Measurements from ENCODE around the gene SLK. TPM values are rescaled to one million over a fixed set of nuclear protein-coding genes. Genes with fewer than 3 reads are reported as not detected.

SLK gene
- total RNA-seq, 4 donors from 2014 or later, result 62.2 to 74.7 (median 68.0) TPM

- Histone ChIP-seq H3K27me3 (no peaks in the 10 kb centered on the region), H3K4me3 (no peak overlapping the region), H3K36me3 (peaks cover 0 to 26% (median 0%) of the 10 kb centered on the region in 3 donors), H3K4me1 (no peaks in the 10 kb centered on the region), H3K9me3 (no peaks in the 10 kb centered on the region), H3K27ac (no peak overlapping the region)
- 76 to 80% methylated on average over 14 to 18 of the region's 18 CpGs for WGBS, 2 donors
- no peak for DNase-seq (ENCODE audit: low spot score in 2 of 2)
- TF ChIP-seq, protein P1, sequence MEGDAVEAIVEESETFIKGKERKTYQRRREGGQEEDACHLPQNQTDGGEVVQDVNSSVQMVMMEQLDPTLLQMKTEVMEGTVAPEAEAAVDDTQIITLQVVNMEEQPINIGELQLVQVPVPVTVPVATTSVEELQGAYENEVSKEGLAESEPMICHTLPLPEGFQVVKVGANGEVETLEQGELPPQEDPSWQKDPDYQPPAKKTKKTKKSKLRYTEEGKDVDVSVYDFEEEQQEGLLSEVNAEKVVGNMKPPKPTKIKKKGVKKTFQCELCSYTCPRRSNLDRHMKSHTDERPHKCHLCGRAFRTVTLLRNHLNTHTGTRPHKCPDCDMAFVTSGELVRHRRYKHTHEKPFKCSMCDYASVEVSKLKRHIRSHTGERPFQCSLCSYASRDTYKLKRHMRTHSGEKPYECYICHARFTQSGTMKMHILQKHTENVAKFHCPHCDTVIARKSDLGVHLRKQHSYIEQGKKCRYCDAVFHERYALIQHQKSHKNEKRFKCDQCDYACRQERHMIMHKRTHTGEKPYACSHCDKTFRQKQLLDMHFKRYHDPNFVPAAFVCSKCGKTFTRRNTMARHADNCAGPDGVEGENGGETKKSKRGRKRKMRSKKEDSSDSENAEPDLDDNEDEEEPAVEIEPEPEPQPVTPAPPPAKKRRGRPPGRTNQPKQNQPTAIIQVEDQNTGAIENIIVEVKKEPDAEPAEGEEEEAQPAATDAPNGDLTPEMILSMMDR (IDR thresholded peaks at IDR 0.05), result no peak
- TF ChIP-seq EP300 (IDR thresholded peaks at IDR 0.05) (no peak), POLR2A (IDR thresholded peaks at IDR 0.05) (no peak)
Measured at GRCh38 chr10:104035194-104036068, 68.5 kb downstream of the SLK start.

DNA sequence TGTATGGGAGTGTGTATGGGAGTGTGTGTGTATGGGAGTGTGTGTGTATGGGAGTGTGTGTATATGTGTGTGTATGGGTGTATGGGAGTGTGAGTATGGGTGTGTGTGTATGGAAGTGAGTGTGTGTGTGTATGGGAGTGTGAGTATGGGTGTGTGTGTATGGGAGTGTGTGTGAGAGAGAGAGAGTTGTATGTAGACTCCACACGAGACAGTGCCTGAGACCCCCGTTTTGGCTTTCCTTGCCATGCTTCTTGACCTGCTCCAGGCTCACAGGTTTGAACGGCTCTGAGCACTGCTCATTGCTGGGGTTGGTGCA lies 69.1 kb downstream of the SLK start:
- H3K27me3 ChIP-seq, result no peaks in the 10 kb centered on the region
- WGBS, 2 donors, result 59 to 62% methylated on average over 3 of the region's 3 CpGs
- no peaks in the 10 kb centered on the region for H3K9me3 ChIP-seq
- TF ChIP-seq EP300 (IDR thresholded peaks at IDR 0.05) (no peak), POLR2A (IDR thresholded peaks at IDR 0.05) (no peak)
- TF ChIP-seq, protein P1 (IDR thresholded peaks at IDR 0.05), result no peak
- DNase-seq (ENCODE audit: low spot score in 2 of 2), result no peak
- H3K4me3 ChIP-seq, result no peak overlapping the region
- H3K27ac ChIP-seq, result no peak overlapping the region
- no peaks in the 10 kb centered on the region for H3K4me1 ChIP-seq
- peaks cover 0 to 21% (median 0%) of the 10 kb centered on the region in 3 donors for H3K36me3 ChIP-seq

GRCh38 chr10:104036518-104037260 lies 69.7 kb downstream of the SLK start:
- no peaks in the 10 kb centered on the region for H3K9me3 ChIP-seq
- peaks cover 0 to 19% (median 0%) of the 10 kb centered on the region in 3 donors for H3K36me3 ChIP-seq
- H3K27me3 ChIP-seq, result no peaks in the 10 kb centered on the region
- H3K4me3 ChIP-seq, result no peak overlapping the region
- TF ChIP-seq, protein P1 (IDR thresholded peaks at IDR 0.05), result no peak
- TF ChIP-seq POLR2A (IDR thresholded peaks at IDR 0.05), result no peak
- no peak for TF ChIP-seq EP300 (IDR thresholded peaks at IDR 0.05)
- no peaks in the 10 kb centered on the region for H3K4me1 ChIP-seq
- no peak for DNase-seq (ENCODE audit: low spot score in 2 of 2)
- no peak overlapping the region for H3K27ac ChIP-seq
- 68 to 76% methylated on average over 16 to 21 of the region's 21 CpGs for whole genome bisulfite sequencing, 2 donors

GRCh38 chr10:104037261-104037951 lies 70.5 kb downstream of the SLK start:
- WGBS, 2 donors, result 69 to 70% methylated on average over 16 of the region's 16 CpGs
- TF ChIP-seq POLR2A (IDR thresholded peaks at IDR 0.05) (no peak), EP300 (IDR thresholded peaks at IDR 0.05) (no peak)
- Histone ChIP-seq H3K4me1 (no peaks in the 10 kb centered on the region), H3K9me3 (no peaks in the 10 kb centered on the region), H3K4me3 (no peak overlapping the region), H3K36me3 (peaks cover 0 to 12% (median 0%) of the 10 kb centered on the region in 3 donors), H3K27ac (no peak overlapping the region), H3K27me3 (no peaks in the 10 kb centered on the region)
- no peak for DNase-seq (ENCODE audit: low spot score in 2 of 2)

DNA sequence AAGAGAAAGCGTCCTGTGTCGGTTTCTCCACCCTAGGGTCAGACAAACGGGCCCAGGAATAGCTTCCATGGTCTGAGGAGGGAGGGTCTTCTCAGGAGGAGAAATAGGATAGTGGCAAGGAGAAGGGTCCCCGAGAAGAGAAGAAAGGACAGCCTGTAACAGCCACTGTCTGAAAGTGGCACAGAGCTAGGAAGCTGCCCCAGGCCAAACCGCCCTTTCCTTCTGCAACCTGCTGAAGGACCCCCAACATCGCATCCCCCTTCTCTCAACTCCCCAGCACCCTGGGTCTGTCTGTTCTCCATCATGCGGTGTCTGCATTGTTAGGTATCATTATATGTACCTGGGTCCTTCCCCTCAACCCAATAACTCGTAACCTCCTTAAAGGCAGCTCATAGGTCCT lies 71.6 kb downstream of the SLK start:
- Histone ChIP-seq H3K27me3 (no peaks in the 10 kb centered on the region), H3K36me3 (peaks cover 0 to 4% (median 0%) of the 10 kb centered on the region in 3 donors), H3K4me3 (no peak overlapping the region), H3K9me3 (no peaks in the 10 kb centered on the region), H3K4me1 (no peaks in the 10 kb centered on the region), H3K27ac (no peak overlapping the region)
- no peak for TF ChIP-seq EP300 (IDR thresholded peaks at IDR 0.05)
- 73 to 84% methylated on average over 8 of the region's 8 CpGs for WGBS, 2 donors
- no peak for DNase-seq (ENCODE audit: low spot score in 2 of 2)

All from tibial nerve (tissue), 4 donors.